Stimulated activated CD8-positive, alpha-beta memory T cell treated with anti-CD3 and anti-CD28 coated beads, Interleukin-15, amount 100 ng/mL, for 48 hours (primary cell): Measurements from ENCODE around the gene MAGI3.

Experiments used
- DNase-seq, 2 donors: peaks; one replicate each; pipeline ENCODE4 v3.0.0-alpha.2; 2020; ENCODE audit warnings: low read depth in 2 of 2

MAGI3 gene

DNA sequence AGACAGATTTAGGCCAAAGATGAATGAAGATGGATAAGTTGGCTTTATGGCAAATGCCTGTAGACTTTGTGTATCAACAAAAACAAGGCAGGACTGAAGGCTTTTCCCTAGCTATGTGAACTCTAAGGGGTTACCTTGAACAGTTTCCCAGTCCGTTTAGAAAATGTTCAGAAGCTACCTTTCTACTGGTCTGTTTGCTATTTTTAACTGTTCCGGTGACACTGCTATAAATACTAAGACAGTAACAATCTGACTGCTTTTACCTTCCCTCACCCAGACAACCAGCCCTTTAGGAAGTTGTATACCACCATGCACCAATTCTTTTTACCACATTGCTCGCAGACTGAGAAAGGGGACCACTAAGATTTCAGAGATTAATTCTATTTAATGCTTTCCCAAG, 266.8 kb downstream of the MAGI3 start:
- no peak for DNase-seq

- DNase-seq: no peak
Observed at GRCh38 chr1:113657556-113658063, 267.3 kb downstream of the MAGI3 start.

DNA sequence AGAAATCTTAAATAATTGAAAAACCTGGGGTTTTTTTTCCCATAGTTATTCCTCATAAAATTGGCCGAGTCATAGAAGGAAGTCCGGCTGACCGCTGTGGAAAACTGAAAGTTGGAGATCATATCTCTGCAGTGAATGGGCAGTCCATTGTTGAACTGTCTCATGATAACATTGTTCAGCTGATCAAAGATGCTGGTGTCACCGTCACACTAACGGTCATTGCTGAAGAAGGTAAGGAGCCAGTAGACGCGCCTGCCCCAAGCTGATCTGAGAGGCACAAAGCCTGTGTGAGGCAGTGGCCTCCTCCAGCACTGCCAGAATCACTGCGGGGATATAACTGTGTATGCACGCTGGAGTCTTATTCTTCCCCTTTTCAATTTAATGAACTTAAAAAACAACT, 268.7 kb downstream of the MAGI3 start:
- no peak for DNase-seq

- DNase-seq: no peak
Observed at GRCh38 chr1:113659556-113659955, 269.2 kb downstream of the MAGI3 start.

- no peak for DNase-seq
Observed at GRCh38 chr1:113660088-113660487, 269.8 kb downstream of the MAGI3 start.

GRCh38 chr1:113662101-113662500, 271.8 kb downstream of the MAGI3 start:
- no peak for DNase-seq

- no peak for DNase-seq
Observed at GRCh38 chr1:113663165-113663951, 273.0 kb downstream of the MAGI3 start.

DNA sequence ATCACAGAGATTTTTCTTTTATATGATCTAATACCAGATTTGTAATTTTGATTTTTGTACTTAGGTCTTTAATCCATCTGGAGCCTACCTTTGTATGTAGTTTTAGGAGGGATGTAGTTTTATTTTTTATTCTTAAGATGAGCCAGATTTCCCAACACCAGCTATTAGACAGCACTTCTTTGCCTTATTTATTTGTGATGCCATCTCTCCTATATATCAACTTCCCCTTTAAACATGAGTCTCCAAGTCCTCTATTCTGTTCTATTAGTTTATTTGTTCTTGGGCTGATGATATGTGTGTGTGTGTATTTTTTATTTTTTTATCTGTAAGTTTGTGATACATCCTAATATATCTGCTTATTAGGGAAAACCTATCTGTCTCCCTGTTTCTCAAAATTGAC, 274.8 kb downstream of the MAGI3 start:
- DNase-seq: no peak

DNA sequence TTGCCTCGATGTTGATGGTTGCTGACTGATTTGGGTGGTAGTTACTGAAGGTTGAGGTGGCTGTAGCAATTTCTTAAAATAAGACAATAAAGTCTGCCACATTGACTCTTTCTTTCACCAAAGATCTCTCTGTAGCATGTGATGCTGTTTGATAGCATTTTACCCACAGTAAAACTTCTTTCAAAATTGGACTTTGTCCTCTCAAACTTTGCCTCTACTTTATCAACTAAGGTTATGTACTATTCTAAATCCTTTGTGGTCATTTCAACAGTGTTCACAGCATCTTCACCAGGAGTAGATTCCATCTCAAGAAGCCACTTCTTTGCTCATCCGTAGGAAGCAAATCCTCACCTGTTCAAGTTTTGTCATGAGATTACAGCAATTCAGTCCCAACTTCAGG, 275.8 kb downstream of the MAGI3 start:
- DNase-seq: no peak

DNA sequence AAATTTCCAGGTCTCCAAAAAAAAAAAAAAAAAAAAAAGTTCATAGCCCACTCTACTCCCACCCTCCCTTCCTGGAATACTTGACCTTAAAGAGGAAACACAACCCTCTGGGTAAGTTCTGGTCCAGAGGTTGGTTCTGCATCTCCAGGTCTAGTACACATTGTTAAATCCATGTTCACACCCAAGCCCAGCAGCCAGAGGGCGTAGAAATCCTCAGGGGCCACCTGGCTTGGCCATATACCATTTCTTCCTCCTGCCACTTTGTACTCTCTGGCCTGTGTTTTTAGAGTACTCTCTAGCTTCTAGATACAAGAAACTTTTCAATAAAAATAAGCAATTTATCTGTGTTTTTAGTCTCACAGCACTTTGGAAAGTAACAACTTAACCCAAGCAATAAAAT, 279.7 kb downstream of the MAGI3 start:
- DNase-seq: no peak

DNA sequence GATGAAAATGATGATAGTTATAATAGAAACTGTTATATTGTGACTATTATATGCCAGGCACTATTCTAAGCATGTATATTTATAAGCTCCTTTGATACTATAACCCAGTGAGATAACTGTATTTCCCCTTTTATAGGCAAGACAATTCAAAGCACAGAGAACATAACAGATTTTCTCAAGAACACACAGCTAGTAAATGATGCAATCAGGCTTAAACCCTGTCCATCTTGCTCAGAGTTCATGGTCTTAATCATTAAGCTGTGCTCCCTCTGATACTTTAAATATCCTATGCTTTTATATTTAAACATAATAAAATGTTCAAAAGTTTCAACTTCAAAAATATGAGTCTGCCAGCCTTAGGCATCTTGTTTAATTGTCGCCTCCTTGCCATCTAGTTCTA, 280.3 kb downstream of the MAGI3 start:
- no peak for DNase-seq

GRCh38 chr1:113672491-113672890, 282.2 kb downstream of the MAGI3 start:
- no peak for DNase-seq

DNA sequence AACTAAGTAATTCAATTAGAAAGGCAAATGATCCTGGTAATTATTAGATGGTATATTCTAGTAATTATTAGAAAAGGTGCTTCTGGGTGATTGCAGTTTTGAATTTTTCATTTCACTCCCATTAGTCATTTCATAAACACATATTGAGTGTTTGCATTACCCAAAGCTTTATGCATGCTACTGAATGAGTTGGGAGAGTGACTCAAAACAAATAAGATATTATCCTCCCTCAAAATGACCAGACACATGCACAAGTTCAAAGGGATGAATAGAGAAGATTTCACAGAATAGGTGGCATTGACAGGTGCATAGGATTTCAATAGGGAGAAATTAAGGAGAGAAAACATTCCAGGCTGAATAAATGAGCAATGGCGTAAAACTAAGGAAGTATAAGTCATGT, 284.3 kb downstream of the MAGI3 start:
- DNase-seq: no peak

DNA sequence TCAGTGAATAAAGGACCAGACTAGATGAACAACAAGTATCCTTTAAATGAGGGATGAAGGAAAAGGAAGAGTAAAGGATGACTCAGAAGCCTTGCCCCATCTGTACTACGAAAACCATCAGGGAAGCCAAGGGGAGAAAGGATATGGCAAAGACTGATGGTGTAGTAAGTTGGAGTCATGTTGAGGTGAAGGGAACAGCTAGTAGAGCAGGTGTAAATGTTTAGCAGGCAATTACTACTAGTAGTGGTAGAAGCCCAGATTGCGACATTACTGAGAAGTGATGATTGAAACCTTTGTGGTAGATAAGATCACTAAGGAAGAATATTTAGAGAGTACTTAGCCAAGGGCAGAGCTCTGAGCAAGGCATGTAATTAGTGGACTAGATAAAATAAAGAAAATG, 285.0 kb downstream of the MAGI3 start:
- DNase-seq: no peak

GRCh38 chr1:113676524-113676923, 286.2 kb downstream of the MAGI3 start:
- no peak for DNase-seq

DNA sequence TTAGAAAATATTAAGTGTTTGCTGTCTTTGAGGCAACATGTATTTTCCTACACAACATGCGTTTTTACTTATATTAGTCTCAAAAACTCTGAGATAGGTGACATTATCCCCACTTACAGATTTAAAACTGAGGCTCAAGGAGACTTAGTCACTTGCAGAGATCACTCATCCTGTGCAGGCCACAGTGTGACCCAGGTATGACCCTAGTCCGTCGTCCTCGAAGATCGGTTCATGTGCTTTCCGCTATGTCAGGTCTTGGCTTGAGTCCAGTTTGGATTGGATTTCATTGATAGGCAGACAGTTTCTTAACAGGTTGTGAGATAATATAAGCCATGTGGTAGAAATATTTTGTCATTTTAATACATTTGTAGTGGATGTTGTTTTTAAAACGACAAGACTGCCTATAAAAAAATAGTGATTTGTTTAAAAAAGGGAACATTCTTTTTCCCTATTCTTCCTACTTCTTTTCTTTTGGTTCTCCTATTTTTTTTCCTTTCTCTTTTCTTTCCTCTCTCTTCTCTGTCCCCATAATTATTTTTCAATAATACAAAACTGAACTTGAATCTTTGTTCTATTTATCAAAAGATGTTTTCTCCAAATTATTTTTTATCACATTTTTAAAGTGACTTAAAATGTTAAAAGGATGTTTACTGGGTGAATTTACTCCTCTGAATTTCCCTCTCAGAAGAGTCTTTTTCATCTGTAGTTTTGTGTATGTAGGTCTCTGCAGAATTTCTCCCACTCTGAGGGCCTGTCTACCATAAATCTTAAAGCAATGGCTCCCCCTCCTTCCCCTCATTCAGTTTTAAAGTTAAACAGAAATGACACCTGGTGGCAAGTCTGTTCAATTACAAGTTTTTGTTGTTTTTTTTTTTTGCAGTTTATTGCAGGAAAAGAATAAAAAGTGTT, 287.2 kb downstream of the MAGI3 start:
- no peak for DNase-seq

GRCh38 chr1:113678159-113678469, 287.8 kb downstream of the MAGI3 start:
- no peak for DNase-seq

DNA sequence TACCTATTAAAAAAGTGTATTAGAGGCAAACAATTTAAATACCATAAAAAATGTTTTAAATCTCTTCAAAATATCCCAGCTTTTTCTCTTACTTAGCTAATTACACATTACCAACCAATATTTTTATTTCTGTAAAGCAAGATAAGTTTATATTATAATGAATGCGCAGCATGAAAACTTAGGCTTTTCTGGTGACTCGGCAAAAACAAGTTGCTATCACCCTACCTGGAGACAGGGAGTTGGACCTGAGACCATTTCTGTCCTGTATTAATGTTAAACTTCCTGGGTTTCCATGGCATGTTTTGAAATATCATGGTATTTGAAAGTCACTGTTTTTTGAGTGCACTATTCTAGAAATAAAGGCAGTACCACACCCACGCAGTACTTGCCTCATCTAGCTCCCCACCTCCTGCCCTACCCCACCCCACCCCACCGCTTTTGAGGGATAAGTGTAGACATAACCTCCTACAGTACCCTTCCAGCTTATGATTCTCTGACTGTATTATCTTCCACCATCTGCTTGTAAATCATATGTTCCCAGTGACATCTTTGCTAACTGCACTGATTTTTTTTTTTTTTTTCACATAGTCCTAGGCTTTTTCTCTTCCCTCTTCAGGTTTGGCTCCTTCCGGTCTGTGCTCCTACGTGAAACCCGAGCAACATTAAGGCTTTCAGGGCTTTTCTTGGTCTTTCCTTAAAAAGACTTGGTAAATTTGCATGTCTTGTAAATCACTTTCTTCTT, 291.5 kb downstream of the MAGI3 start:
- DNase-seq: no peak

GRCh38 chr1:113683384-113684152, 293.3 kb downstream of the MAGI3 start:
- no peak for DNase-seq

DNA sequence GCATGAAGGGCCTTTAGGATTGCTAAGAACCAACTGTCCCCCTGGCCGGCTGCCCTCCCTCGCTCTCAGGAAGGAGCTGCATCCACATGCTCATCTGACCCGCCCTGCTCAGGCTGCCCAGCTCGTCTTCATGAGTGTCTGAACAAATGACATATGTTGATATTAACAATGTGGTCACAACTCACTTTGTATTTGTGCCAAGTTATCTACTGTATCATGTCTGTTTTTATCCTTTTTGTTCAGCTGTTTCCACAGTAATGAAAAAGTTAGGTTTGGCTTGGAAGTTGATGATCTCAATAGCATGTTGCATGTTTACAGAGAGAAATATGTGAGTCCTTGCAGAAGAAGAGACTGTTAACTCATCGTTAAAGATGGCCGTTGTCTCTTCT, 293.8 kb downstream of the MAGI3 start:
- DNase-seq: no peak

DNA sequence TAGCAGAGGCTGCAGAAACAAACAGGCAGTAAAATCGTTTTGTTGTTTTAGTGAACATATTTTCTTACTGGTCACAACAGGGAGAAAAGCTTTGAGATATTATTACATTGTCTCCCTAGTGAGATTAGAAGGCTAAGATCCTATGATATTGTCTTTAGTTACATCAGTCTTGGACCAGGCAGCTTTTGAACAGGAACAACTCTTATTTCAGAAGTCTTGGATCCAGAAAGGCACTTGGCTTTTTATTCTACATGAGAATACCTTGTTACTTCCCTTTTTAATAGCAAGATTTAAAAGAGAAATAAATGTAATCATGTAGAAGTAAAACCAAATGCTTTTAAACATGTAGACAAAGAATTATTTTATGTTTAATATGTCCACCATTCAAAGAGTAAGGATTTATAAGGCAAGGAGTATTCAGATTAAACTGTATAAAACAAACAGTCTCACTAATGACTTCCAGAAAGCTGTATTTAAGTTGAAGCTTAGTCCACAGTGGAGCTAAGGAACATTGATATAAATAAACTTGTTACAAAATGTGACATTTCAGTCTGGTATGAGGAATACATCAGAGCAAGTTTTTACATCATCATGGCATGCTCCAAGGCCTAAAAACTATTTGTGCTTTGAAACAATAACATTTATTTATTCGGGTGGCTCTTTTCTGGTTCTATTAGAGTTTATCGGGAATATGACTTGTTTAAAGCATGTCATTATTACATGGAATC, 296.7 kb downstream of the MAGI3 start:
- no peak for DNase-seq
